Panc1 (cell line): ENCODE data around the gene NCBP2L.

ENCODE experiments used
- POLR2AphosphoS5 ChIP-seq: IDR thresholded peaks from 2 replicates; pipeline ENCODE4 v1.6.1; 2012; ENCODE audit warnings: mild to moderate bottlenecking, low read depth, low read length, moderate library complexity
- SIN3A ChIP-seq: IDR thresholded peaks from 2 replicates; pipeline ENCODE4 v1.6.1; 2012; ENCODE audit warnings: low read depth, mild to moderate bottlenecking, low read length, moderate library complexity, borderline replicate concordance; ENCODE audit not compliant: insufficient read depth
- TCF7L2 ChIP-seq: IDR thresholded peaks from 2 replicates; pipeline ENCODE4 v1.6.1; 2011; ENCODE audit warnings: mild to moderate bottlenecking, low read depth, low read length, inconsistent platforms
- TF ChIP-seq, protein P1 (sequence below): fragments of 450-650 bp; IDR thresholded peaks from 2 replicates; pipeline ENCODE4 v1.5.1; 2017; ENCODE audit warnings: mild to moderate bottlenecking
- TF ChIP-seq, protein P2 (sequence below), 2 experiments: IDR thresholded peaks; 2 replicates each; pipeline ENCODE4 v1.6.1; 2011 to 2012; ENCODE audit warnings: low read depth in 2 of 2, control low read depth in 1 of 2, low read length in 1 of 2, mild to moderate bottlenecking in 1 of 2, moderate library complexity in 1 of 2; ENCODE audit not compliant: insufficient read depth in 1 of 2

DNA sequence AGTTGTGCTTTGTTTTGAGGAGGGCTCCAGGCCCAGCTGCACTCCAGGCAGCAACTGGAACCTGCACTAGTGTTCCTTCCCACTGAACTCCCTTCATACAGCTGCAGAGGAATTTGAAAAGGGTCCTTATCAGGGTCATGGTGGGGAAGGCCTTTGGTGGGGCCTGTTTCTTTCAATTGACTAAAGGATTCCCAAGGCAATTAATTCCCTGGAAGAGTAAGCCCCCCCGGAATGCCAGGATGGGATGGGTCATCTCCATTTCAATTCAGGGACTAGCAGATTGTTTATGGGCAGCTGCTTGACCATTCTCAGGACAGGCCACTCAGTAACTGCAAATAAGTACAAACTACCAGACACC, 47.3 kb upstream of the NCBP2L start:
- TF ChIP-seq, protein P1, sequence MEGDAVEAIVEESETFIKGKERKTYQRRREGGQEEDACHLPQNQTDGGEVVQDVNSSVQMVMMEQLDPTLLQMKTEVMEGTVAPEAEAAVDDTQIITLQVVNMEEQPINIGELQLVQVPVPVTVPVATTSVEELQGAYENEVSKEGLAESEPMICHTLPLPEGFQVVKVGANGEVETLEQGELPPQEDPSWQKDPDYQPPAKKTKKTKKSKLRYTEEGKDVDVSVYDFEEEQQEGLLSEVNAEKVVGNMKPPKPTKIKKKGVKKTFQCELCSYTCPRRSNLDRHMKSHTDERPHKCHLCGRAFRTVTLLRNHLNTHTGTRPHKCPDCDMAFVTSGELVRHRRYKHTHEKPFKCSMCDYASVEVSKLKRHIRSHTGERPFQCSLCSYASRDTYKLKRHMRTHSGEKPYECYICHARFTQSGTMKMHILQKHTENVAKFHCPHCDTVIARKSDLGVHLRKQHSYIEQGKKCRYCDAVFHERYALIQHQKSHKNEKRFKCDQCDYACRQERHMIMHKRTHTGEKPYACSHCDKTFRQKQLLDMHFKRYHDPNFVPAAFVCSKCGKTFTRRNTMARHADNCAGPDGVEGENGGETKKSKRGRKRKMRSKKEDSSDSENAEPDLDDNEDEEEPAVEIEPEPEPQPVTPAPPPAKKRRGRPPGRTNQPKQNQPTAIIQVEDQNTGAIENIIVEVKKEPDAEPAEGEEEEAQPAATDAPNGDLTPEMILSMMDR: no peak
- TF ChIP-seq TCF7L2: no peak
- no peak for TF ChIP-seq SIN3A
- TF ChIP-seq, protein P2, sequence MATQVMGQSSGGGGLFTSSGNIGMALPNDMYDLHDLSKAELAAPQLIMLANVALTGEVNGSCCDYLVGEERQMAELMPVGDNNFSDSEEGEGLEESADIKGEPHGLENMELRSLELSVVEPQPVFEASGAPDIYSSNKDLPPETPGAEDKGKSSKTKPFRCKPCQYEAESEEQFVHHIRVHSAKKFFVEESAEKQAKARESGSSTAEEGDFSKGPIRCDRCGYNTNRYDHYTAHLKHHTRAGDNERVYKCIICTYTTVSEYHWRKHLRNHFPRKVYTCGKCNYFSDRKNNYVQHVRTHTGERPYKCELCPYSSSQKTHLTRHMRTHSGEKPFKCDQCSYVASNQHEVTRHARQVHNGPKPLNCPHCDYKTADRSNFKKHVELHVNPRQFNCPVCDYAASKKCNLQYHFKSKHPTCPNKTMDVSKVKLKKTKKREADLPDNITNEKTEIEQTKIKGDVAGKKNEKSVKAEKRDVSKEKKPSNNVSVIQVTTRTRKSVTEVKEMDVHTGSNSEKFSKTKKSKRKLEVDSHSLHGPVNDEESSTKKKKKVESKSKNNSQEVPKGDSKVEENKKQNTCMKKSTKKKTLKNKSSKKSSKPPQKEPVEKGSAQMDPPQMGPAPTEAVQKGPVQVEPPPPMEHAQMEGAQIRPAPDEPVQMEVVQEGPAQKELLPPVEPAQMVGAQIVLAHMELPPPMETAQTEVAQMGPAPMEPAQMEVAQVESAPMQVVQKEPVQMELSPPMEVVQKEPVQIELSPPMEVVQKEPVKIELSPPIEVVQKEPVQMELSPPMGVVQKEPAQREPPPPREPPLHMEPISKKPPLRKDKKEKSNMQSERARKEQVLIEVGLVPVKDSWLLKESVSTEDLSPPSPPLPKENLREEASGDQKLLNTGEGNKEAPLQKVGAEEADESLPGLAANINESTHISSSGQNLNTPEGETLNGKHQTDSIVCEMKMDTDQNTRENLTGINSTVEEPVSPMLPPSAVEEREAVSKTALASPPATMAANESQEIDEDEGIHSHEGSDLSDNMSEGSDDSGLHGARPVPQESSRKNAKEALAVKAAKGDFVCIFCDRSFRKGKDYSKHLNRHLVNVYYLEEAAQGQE (IDR thresholded peaks at IDR 0.05; ENCODE audit: insufficient read depth in 1 of 2, low read depth in 2 of 2, low read length in 1 of 2): no peak
- no peak for TF ChIP-seq POLR2AphosphoS5
